ENCODE results near the gene CTU1.

CTU1 gene

GRCh38 chr19:51076631-51077213 is 31.5 kb downstream of the CTU1 start:
- H3K9ac ChIP-seq (ENCODE audit: low read depth, low read length): no peak overlapping the region
- peaks cover 2% of the 10 kb centered on the region for H3K9me3 ChIP-seq (ENCODE audit: insufficient read depth, low read length, severe bottlenecking)
- no peak for ATAC-seq (ENCODE audit: insufficient read depth, low read depth)

GRCh38 chr19:51075998-51076397 is 32.2 kb downstream of the CTU1 start:
- DNase-seq: no peak
- H3K9me3 ChIP-seq (ENCODE audit: insufficient read depth, low read length, severe bottlenecking): peaks cover 2% of the 10 kb centered on the region
- H3K79me2 ChIP-seq (ENCODE audit: insufficient read depth, low read length): no peaks in the 10 kb centered on the region
- no peaks in the 10 kb centered on the region for H3K27me3 ChIP-seq (ENCODE audit: insufficient read depth, low read length, poor library complexity)
- H3K4me1 ChIP-seq (ENCODE audit: insufficient read depth, low read length): no peaks in the 10 kb centered on the region
- no peaks in the 10 kb centered on the region for H4K20me1 ChIP-seq (ENCODE audit: insufficient read depth, low read length)
- H3K4me2 ChIP-seq (ENCODE audit: insufficient read depth, low read length): no peak overlapping the region
- TF ChIP-seq CTCF (IDR thresholded peaks at IDR 0.05; ENCODE audit: borderline replicate concordance, extremely low read depth, low read length, poor library complexity, severe bottlenecking) (no peak), EZH2 (IDR thresholded peaks at IDR 0.05; ENCODE audit: borderline replicate concordance, low read depth, low read length, severe bottlenecking) (no peak)
- ATAC-seq (ENCODE audit: insufficient read depth, low read depth): no peak
- H3K4me3 ChIP-seq (ENCODE audit: low read depth in 1 of 2, low read length in 2 of 2): no peak overlapping the region
- H3K27ac ChIP-seq (ENCODE audit: low read length): no peak overlapping the region
- no peaks in the 10 kb centered on the region for H3K36me3 ChIP-seq (ENCODE audit: insufficient read depth, low read length)
- H2AFZ ChIP-seq (ENCODE audit: low read depth, low read length): no peak overlapping the region
- no peak overlapping the region for H3K9ac ChIP-seq (ENCODE audit: low read depth, low read length)

More at GRCh38 chr19:51076631-51077213, 31.5 kb downstream of the CTU1 start:
- H3K79me2 ChIP-seq (ENCODE audit: insufficient read depth, low read length): no peaks in the 10 kb centered on the region
- H3K4me1 ChIP-seq (ENCODE audit: insufficient read depth, low read length): no peaks in the 10 kb centered on the region
- no peaks in the 10 kb centered on the region for H4K20me1 ChIP-seq (ENCODE audit: insufficient read depth, low read length)
- no peak overlapping the region for H2AFZ ChIP-seq (ENCODE audit: low read depth, low read length)
- H3K4me2 ChIP-seq (ENCODE audit: insufficient read depth, low read length): no peak overlapping the region
- no peak overlapping the region for H3K27ac ChIP-seq (ENCODE audit: low read length)
- DNase-seq: no peak
- no peaks in the 10 kb centered on the region for H3K36me3 ChIP-seq (ENCODE audit: insufficient read depth, low read length)
- no peaks in the 10 kb centered on the region for H3K27me3 ChIP-seq (ENCODE audit: insufficient read depth, low read length, poor library complexity)
- TF ChIP-seq EZH2 (IDR thresholded peaks at IDR 0.05; ENCODE audit: borderline replicate concordance, low read depth, low read length, severe bottlenecking) (no peak), CTCF (IDR thresholded peaks at IDR 0.05; ENCODE audit: borderline replicate concordance, extremely low read depth, low read length, poor library complexity, severe bottlenecking) (no peak)
- no peak overlapping the region for H3K4me3 ChIP-seq (ENCODE audit: low read depth in 1 of 2, low read length in 2 of 2)

- Histone ChIP-seq H2AFZ (ENCODE audit: low read depth, low read length) (no peak overlapping the region), H3K9me3 (ENCODE audit: insufficient read depth, low read length, severe bottlenecking) (peaks cover 2% of the 10 kb centered on the region), H3K27me3 (ENCODE audit: insufficient read depth, low read length, poor library complexity) (no peaks in the 10 kb centered on the region), H3K4me2 (ENCODE audit: insufficient read depth, low read length) (no peak overlapping the region), H3K27ac (ENCODE audit: low read length) (no peak overlapping the region), H3K4me3 (ENCODE audit: low read depth in 1 of 2, low read length in 2 of 2) (no peak overlapping the region), H3K4me1 (ENCODE audit: insufficient read depth, low read length) (no peaks in the 10 kb centered on the region), H3K36me3 (ENCODE audit: insufficient read depth, low read length) (no peaks in the 10 kb centered on the region), H4K20me1 (ENCODE audit: insufficient read depth, low read length) (no peaks in the 10 kb centered on the region), H3K79me2 (ENCODE audit: insufficient read depth, low read length) (no peaks in the 10 kb centered on the region), H3K9ac (ENCODE audit: low read depth, low read length) (no peak overlapping the region)
- ATAC-seq (ENCODE audit: insufficient read depth, low read depth): no peak
- TF ChIP-seq EZH2 (IDR thresholded peaks at IDR 0.05; ENCODE audit: borderline replicate concordance, low read depth, low read length, severe bottlenecking): no peak
- TF ChIP-seq CTCF (IDR thresholded peaks at IDR 0.05; ENCODE audit: borderline replicate concordance, extremely low read depth, low read length, poor library complexity, severe bottlenecking): no peak
- no peak for DNase-seq
Observed at GRCh38 chr19:51071095-51071405, 37.2 kb downstream of the CTU1 start.
